Stimulated activated CD4-positive, alpha-beta T cell treated with anti-CD3 and anti-CD28 coated beads, Interleukin-4, amount 100 ng/mL, for 24 hours (primary cell): ENCODE results near the gene FARP1.

Source experiments
- DNase-seq: peaks from one replicate; pipeline ENCODE4 v3.0.0-alpha.2; 2020

FARP1 gene

GRCh38 chr13:98176777-98177608, 34.1 kb downstream of the FARP1 start, which contains the start of gene RNF113B:
Gene RNF113B (minus strand): TSS chr13:98177269. CDS start chr13:98177236, 33 bp downstream.
- DNase-seq, result no peak

- DNase-seq, result no peak
Measured at GRCh38 chr13:98180092-98180491, 37.2 kb downstream of the FARP1 start.

- DNase-seq, result no peak
Measured at GRCh38 chr13:98181111-98181815, 38.4 kb downstream of the FARP1 start.

- no peak for DNase-seq
Measured at GRCh38 chr13:98182153-98182552, 39.3 kb downstream of the FARP1 start.

- no peak for DNase-seq
Measured at GRCh38 chr13:98182589-98182988, 39.7 kb downstream of the FARP1 start.

- DNase-seq, result no peak
Measured at GRCh38 chr13:98184792-98185191, 41.9 kb downstream of the FARP1 start.

GRCh38 chr13:98187155-98187964, 44.5 kb downstream of the FARP1 start:
- DNase-seq, result no peak

- no peak for DNase-seq
Measured at GRCh38 chr13:98187965-98188261, 45.0 kb downstream of the FARP1 start.

- DNase-seq, result no peak
Measured at GRCh38 chr13:98188544-98189166, 45.8 kb downstream of the FARP1 start.

GRCh38 chr13:98189841-98190505, 47.1 kb downstream of the FARP1 start:
- no peak for DNase-seq

- no peak for DNase-seq
Measured at GRCh38 chr13:98190889-98191444, 48.1 kb downstream of the FARP1 start.

- DNase-seq, result no peak
Measured at GRCh38 chr13:98192008-98192407, 49.1 kb downstream of the FARP1 start.

- DNase-seq, result no peak
Measured at GRCh38 chr13:98195054-98195791, 52.3 kb downstream of the FARP1 start.

- DNase-seq, result no peak
Measured at GRCh38 chr13:98198683-98199082, 55.8 kb downstream of the FARP1 start.

GRCh38 chr13:98199480-98199879, 56.6 kb downstream of the FARP1 start:
- no peak for DNase-seq

GRCh38 chr13:98200211-98200878, 57.5 kb downstream of the FARP1 start:
- DNase-seq, result no peak

- DNase-seq, result no peak
Measured at GRCh38 chr13:98201189-98201588, 58.3 kb downstream of the FARP1 start.

- no peak for DNase-seq
Measured at GRCh38 chr13:98201984-98202383, 59.1 kb downstream of the FARP1 start.

GRCh38 chr13:98203646-98204326, 60.9 kb downstream of the FARP1 start:
- no peak for DNase-seq

GRCh38 chr13:98204546-98204945, 61.7 kb downstream of the FARP1 start:
- DNase-seq, result no peak
